Prostate gland (tissue), 2 donors: ENCODE results near the gene PRKCI.
"Not testable (repeated sequence)": the region's sequence is repeated elsewhere in the genome, so short reads cannot be mapped to it uniquely, and the experiment has no call there.

Experiments
- POLR2A ChIP-seq: fragments of 450-650 bp; IDR thresholded peaks from one replicate; pipeline ENCODE4 v1.6.1; 2016; ENCODE audit warnings: antibody characterized with exemption, mild to moderate bottlenecking
- POLR2AphosphoS5 ChIP-seq: sonication (generic); formaldehyde crosslinking; IDR thresholded peaks from one replicate; pipeline ENCODE4 v1.6.1; 2017; ENCODE audit warnings: antibody characterized with exemption
- TF ChIP-seq, protein P1 (sequence below), 4 experiments: fragments of 200-600 bp in 2 of 4; fragments of 450-650 bp in 2 of 4; sonication (generic) in 2 of 4; IDR thresholded peaks; 1 replicate in 3 of 4; 2 replicates in 1 of 4; pipeline ENCODE4 v1.5.1; 2016 to 2019; ENCODE audit warnings: antibody characterized with exemption in 4 of 4, mild to moderate bottlenecking in 2 of 4, moderate library complexity in 2 of 4

DNA sequence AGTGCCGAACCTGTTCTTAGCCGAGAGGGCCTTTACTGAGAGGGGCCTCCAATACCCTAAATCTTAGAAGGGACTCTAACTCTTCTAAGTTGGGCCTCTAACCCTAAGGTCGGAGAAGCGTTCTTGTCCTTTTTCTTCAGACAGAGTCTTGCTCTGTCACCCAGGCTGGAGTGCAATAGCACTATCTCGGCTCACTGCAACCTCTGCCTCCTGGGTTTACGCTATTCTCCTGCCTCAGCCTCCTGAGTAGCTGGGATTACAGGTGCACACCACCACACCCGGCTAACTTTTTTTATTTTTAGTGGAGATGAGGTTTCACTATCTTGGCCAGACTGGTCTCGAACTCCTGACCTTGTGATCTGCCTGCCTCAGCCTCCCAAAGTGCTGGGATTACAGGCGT, 120.0 kb downstream of the PRKCI start:
- TF ChIP-seq, protein P1, sequence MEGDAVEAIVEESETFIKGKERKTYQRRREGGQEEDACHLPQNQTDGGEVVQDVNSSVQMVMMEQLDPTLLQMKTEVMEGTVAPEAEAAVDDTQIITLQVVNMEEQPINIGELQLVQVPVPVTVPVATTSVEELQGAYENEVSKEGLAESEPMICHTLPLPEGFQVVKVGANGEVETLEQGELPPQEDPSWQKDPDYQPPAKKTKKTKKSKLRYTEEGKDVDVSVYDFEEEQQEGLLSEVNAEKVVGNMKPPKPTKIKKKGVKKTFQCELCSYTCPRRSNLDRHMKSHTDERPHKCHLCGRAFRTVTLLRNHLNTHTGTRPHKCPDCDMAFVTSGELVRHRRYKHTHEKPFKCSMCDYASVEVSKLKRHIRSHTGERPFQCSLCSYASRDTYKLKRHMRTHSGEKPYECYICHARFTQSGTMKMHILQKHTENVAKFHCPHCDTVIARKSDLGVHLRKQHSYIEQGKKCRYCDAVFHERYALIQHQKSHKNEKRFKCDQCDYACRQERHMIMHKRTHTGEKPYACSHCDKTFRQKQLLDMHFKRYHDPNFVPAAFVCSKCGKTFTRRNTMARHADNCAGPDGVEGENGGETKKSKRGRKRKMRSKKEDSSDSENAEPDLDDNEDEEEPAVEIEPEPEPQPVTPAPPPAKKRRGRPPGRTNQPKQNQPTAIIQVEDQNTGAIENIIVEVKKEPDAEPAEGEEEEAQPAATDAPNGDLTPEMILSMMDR (IDR thresholded peaks at IDR 0.05): not testable (repeated sequence)
- TF ChIP-seq POLR2A, POLR2AphosphoS5: not testable (repeated sequence)
